CD14-positive monocyte (primary cell): ENCODE measurements around the gene STARD7. TPM values are rescaled to one million over a fixed set of nuclear protein-coding genes. Genes with fewer than 3 reads are reported as not detected.

Experiments used
- DNase-seq, 3 donors: peaks; one replicate each; pipeline ENCODE4 v3.0.0-alpha.2; 2011 to 2022
- H2AFZ ChIP-seq: 2 replicates; pipeline ENCODE4 v1.6.0; 2012; ENCODE audit warnings: mild to moderate bottlenecking, low read depth, low read length, inconsistent platforms; ENCODE audit not compliant: insufficient read depth, poor library complexity, severe bottlenecking
- H3K27ac ChIP-seq, 2 donors: 1 replicate in 1 of 2; 2 replicates in 1 of 2; pipeline ENCODE4 v1.5.1; 2012 to 2013; ENCODE audit warnings: low read length in 2 of 2, control low read depth in 1 of 2, inconsistent platforms in 1 of 2, low read depth in 1 of 2, mild to moderate bottlenecking in 1 of 2
- H3K27me3 ChIP-seq, 2 donors: one replicate each; pipeline versions ENCODE4 v1.6.0 to v1.6.1; 2011 to 2013; ENCODE audit warnings: low read length in 2 of 2; ENCODE audit not compliant: control insufficient read depth in 2 of 2, insufficient read depth in 2 of 2
- H3K36me3 ChIP-seq, 2 donors: replicated peaks in 1 of 2; 1 replicate in 1 of 2; 2 replicates in 1 of 2; pipeline versions ENCODE4 v1.5.1 to v1.6.1; 2012 to 2013; ENCODE audit warnings: low read length in 2 of 2, control low read depth in 1 of 2, inconsistent platforms in 1 of 2, mild to moderate bottlenecking in 1 of 2; ENCODE audit not compliant: insufficient read depth in 2 of 2, control insufficient read depth in 1 of 2
- H3K4me1 ChIP-seq, 2 donors: 1 replicate in 1 of 2; 2 replicates in 1 of 2; pipeline versions ENCODE4 v1.5.1 to v1.6.1; 2012 to 2013; ENCODE audit warnings: low read length in 2 of 2, control low read depth in 1 of 2, inconsistent platforms in 1 of 2, mild to moderate bottlenecking in 1 of 2, moderate library complexity in 1 of 2; ENCODE audit not compliant: insufficient read depth in 2 of 2, control insufficient read depth in 1 of 2
- H3K4me2 ChIP-seq: replicated peaks from 2 replicates; pipeline ENCODE3; 2012; ENCODE audit warnings: low read length, moderate library complexity, mild to moderate bottlenecking; ENCODE audit not compliant: poor library complexity, severe bottlenecking; ENCODE audit errors: extremely low read depth
- H3K4me3 ChIP-seq, 3 experiments: fragments of 200-600 bp in 1 of 3; sonication (generic) in 1 of 3; replicated peaks in 1 of 3; 1 replicate in 2 of 3; 2 replicates in 1 of 3; pipeline ENCODE4 v1.5.1; 2011 to 2013; ENCODE audit warnings: low read length in 3 of 3, mild to moderate bottlenecking in 3 of 3, control low read depth in 2 of 3, low read depth in 2 of 3, inconsistent platforms in 1 of 3, moderate library complexity in 1 of 3
- H3K79me2 ChIP-seq: 2 replicates; pipeline ENCODE4 v1.6.0; 2012; ENCODE audit warnings: mild to moderate bottlenecking, control low read depth, inconsistent platforms, low read length, moderate library complexity; ENCODE audit not compliant: insufficient read depth
- H3K9ac ChIP-seq: 2 replicates; pipeline ENCODE4 v1.6.0; 2017; ENCODE audit warnings: low read length, mild to moderate bottlenecking; ENCODE audit not compliant: insufficient read depth, poor library complexity, severe bottlenecking
- H3K9me3 ChIP-seq, 2 donors: replicated peaks in 1 of 2; 1 replicate in 1 of 2; 2 replicates in 1 of 2; pipeline versions ENCODE4 v1.5.1 to v1.6.1; 2012 to 2013; ENCODE audit warnings: low read length in 2 of 2, control low read depth in 1 of 2; ENCODE audit not compliant: control insufficient read depth in 1 of 2, insufficient read depth in 1 of 2
- H4K20me1 ChIP-seq: 2 replicates; pipeline ENCODE4 v1.6.0; 2012; ENCODE audit warnings: mild to moderate bottlenecking, low read length, control low read depth, moderate library complexity; ENCODE audit not compliant: insufficient read depth
- H3K27ac Mint-ChIP-seq, 7 donors: one replicate each; pipeline ENCODE4 v1.8.0; 2020; ENCODE audit warnings: mild to moderate bottlenecking in 7 of 7, mixed read lengths in 7 of 7, moderate library complexity in 6 of 7, inconsistent platforms in 2 of 7
- H3K27me3 Mint-ChIP-seq, 3 donors: one replicate each; pipeline ENCODE4 v1.8.0; 2021 to 2022; ENCODE audit warnings: low read depth in 3 of 3, mild to moderate bottlenecking in 3 of 3, mixed read lengths in 3 of 3, moderate library complexity in 3 of 3, inconsistent platforms in 1 of 3
- H3K36me3 Mint-ChIP-seq, 2 donors: one replicate each; pipeline ENCODE4 v1.8.0; 2020; ENCODE audit warnings: mixed read lengths in 2 of 2, inconsistent platforms in 1 of 2, mild to moderate bottlenecking in 1 of 2
- H3K4me1 Mint-ChIP-seq: one replicate; pipeline ENCODE4 v1.8.0; 2020; ENCODE audit warnings: mild to moderate bottlenecking, mixed read lengths
- H3K4me3 Mint-ChIP-seq, 2 donors: one replicate each; pipeline ENCODE4 v1.8.0; 2020; ENCODE audit warnings: mild to moderate bottlenecking in 2 of 2, mixed read lengths in 2 of 2, moderate library complexity in 1 of 2
- H3K9me3 Mint-ChIP-seq, 7 donors: one replicate each; pipeline ENCODE4 v1.8.0; 2020 to 2022; ENCODE audit warnings: mixed read lengths in 7 of 7, mild to moderate bottlenecking in 6 of 7, moderate library complexity in 6 of 7, inconsistent platforms in 2 of 7
- WGBS: methylation state at CpG from one replicate; pipeline ENCODE4 v1.1.5; 2013; ENCODE audit warnings: missing lambda C conversion rate; ENCODE audit not compliant: insufficient coverage; 5-methylcytosine and 5-hydroxymethylcytosine counted together
- intact Hi-C, 2 donors: fragments of 100-400 bp; cut with micrococcal nuclease; formaldehyde crosslinking; loops; one replicate each; pipeline versions ENCODE4 v1.15.0 to v1.15.1; 2023
- polyA plus RNA-seq, 3 donors: library from polyadenylated mRNA; depleted of rRNA in 1 of 3; unstranded in 2 of 3; stranded (reverse) in 1 of 3; fragments of 300-500 nt in 2 of 3; fragments of >200 nt in 1 of 3; fragmentation: Illumina TruSeq in 2 of 3; gene quantifications; 1 replicate in 2 of 3; 2 replicates in 1 of 3; pipeline ENCODE4 v1.2.3, GENCODE V29; 2012 to 2021
- TF ChIP-seq, protein P1 (sequence below): fragments of 200-600 bp; IDR thresholded peaks from one replicate; pipeline ENCODE4 v1.8.0; 2022; ENCODE audit warnings: antibody characterized with exemption, mild to moderate bottlenecking

The STARD7 gene
- polyA plus RNA-seq, 3 donors: 38.0 to 179 (median 172) TPM

DNA sequence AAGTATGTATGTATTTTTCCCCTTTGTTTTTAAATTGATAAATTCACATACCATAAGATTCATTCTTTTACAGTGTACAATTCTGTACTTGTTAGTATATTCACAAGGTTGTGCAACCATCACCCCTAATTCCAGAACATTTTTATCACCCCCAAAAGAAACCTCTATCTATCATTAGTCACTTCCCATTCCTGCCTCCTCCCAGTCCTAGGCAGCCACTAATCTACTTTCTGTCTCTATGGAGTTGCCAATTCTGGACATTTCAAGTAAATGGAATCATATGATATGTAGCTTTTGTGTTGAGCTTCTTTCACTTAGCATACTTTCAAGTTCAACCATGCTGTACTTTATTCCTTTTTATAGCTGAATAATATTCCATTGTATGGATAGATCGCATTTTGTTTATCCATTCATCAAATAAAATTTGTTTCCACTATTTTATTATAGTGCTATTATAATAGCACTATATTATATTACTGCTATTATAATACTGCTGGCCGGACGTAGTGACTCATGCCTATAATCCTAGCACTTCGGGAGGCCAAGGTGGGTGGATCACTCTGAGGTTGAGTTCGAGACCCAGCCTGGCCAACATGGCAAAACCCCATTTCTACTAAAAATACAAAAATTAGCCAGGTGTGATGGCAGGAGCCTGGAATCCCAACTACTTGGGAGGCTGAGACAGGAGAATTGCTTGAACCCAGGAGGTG lies 10.9 kb downstream of the STARD7 start:
- Histone ChIP-seq H3K4me3 (no peak overlapping the region), H3K9ac (no peak overlapping the region), H3K4me1 (peaks cover 16 to 25% of the 10 kb centered on the region in 2 donors), H3K36me3 (peaks cover 27 to 35% of the 10 kb centered on the region in 2 donors), H3K9me3 (no peaks in the 10 kb centered on the region), H2AFZ (no peak overlapping the region), H3K27me3 (no peaks in the 10 kb centered on the region), H4K20me1 (peaks cover 97% of the 10 kb centered on the region), H3K4me2 (no peak overlapping the region), H3K27ac (peak overlapping the region in 1 of 2 donors; percentile 70), H3K79me2 (peaks cover 97% of the 10 kb centered on the region)
- peaks cover 31 to 36% of the 10 kb centered on the region in 2 donors for H3K36me3 Mint-ChIP-seq
- no peak for DNase-seq
- H3K27ac Mint-ChIP-seq: peak overlapping the region in 2 of 7 donors; percentile 43 to 50
- TF ChIP-seq, protein P1, sequence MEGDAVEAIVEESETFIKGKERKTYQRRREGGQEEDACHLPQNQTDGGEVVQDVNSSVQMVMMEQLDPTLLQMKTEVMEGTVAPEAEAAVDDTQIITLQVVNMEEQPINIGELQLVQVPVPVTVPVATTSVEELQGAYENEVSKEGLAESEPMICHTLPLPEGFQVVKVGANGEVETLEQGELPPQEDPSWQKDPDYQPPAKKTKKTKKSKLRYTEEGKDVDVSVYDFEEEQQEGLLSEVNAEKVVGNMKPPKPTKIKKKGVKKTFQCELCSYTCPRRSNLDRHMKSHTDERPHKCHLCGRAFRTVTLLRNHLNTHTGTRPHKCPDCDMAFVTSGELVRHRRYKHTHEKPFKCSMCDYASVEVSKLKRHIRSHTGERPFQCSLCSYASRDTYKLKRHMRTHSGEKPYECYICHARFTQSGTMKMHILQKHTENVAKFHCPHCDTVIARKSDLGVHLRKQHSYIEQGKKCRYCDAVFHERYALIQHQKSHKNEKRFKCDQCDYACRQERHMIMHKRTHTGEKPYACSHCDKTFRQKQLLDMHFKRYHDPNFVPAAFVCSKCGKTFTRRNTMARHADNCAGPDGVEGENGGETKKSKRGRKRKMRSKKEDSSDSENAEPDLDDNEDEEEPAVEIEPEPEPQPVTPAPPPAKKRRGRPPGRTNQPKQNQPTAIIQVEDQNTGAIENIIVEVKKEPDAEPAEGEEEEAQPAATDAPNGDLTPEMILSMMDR: no peak
- no CpG with 5 or more reads among the region's 5 CpGs for WGBS
- H3K4me3 Mint-ChIP-seq: no peak overlapping the region
- no peaks in the 10 kb centered on the region for H3K27me3 Mint-ChIP-seq
- no peaks in the 10 kb centered on the region for H3K9me3 Mint-ChIP-seq
- intact Hi-C loops: no loop called here
- peaks cover 40% of the 10 kb centered on the region for H3K4me1 Mint-ChIP-seq

- peaks cover 26% of the 10 kb centered on the region for H3K4me1 Mint-ChIP-seq
These were observed 13.1 kb downstream of the STARD7 start for GRCh38 chr2:96195410-96196066.

More at GRCh38 chr2:96195410-96196066, 13.1 kb downstream of the STARD7 start:
- peaks cover 52 to 57% of the 10 kb centered on the region in 2 donors for H3K36me3 Mint-ChIP-seq
- no peak for DNase-seq
- H3K4me3 ChIP-seq: no peak overlapping the region
- H3K4me2 ChIP-seq: no peak overlapping the region
- H3K9me3 Mint-ChIP-seq: no peaks in the 10 kb centered on the region
- no peaks in the 10 kb centered on the region for H3K27me3 ChIP-seq
- no peak overlapping the region for H2AFZ ChIP-seq
- H3K79me2 ChIP-seq: peaks cover 97% of the 10 kb centered on the region
- H3K9ac ChIP-seq: no peak overlapping the region
- H3K27me3 Mint-ChIP-seq: no peaks in the 10 kb centered on the region
- no peaks in the 10 kb centered on the region for H3K9me3 ChIP-seq
- H3K4me3 Mint-ChIP-seq: no peak overlapping the region
- peaks cover 89% of the 10 kb centered on the region for H4K20me1 ChIP-seq
- whole genome bisulfite sequencing: no CpG with 5 or more reads among the region's 10 CpGs
- peaks cover 16 to 25% of the 10 kb centered on the region in 2 donors for H3K4me1 ChIP-seq
- H3K36me3 ChIP-seq: peaks cover 49 to 57% of the 10 kb centered on the region in 2 donors
- peak overlapping the region in 1 of 2 donors; percentile 50 for H3K27ac ChIP-seq
- intact Hi-C loops: no loop called here
- TF ChIP-seq, protein P1: no peak
- peak overlapping the region in 2 of 7 donors; percentile 52 to 85 for H3K27ac Mint-ChIP-seq
